HepG2 (cell line): ENCODE results near the gene ITGA2. TPM values are rescaled to one million over a fixed set of nuclear protein-coding genes. Genes with fewer than 3 reads are reported as not detected.
A peak's percentile ranks its signal among the peaks of the same experiment; 100 is the strongest.

Experiments
- CHD4 ChIP-seq: fragments of 200-600 bp; sonication (generic); IDR thresholded peaks from 2 replicates; pipeline ENCODE4 v1.7.0; 2017; ENCODE audit warnings: mild to moderate bottlenecking, low read length, borderline replicate concordance
- FOSL2 ChIP-seq: sonication (generic); formaldehyde crosslinking; IDR thresholded peaks from 2 replicates; pipeline ENCODE4 v1.4.0; 2020; ENCODE audit warnings: missing genetic modification reagents
- MXI1 ChIP-seq: IDR thresholded peaks from 3 replicates; pipeline ENCODE4 v1.6.1; 2012; ENCODE audit warnings: low read depth, low read length, inconsistent platforms, borderline replicate concordance
- NFE2 ChIP-seq: sonication (generic); formaldehyde crosslinking; IDR thresholded peaks from 2 replicates; pipeline ENCODE4 v1.4.0; 2020; ENCODE audit warnings: missing genetic modification reagents
- NFIC ChIP-seq: IDR thresholded peaks from 2 replicates; pipeline ENCODE4 v1.6.1; 2012; ENCODE audit warnings: mild to moderate bottlenecking, low read length, inconsistent platforms
- TBX3 ChIP-seq: fragments of 450-650 bp; IDR thresholded peaks from 2 replicates; pipeline ENCODE4 v1.6.1; 2017; ENCODE audit warnings: antibody characterized with exemption, mild to moderate bottlenecking, inconsistent platforms, borderline replicate concordance
- USF2 ChIP-seq, 2 experiments: sonication (generic) in 1 of 2; formaldehyde crosslinking in 1 of 2; IDR thresholded peaks; 2 replicates each; pipeline versions ENCODE4 v1.5.1 to v1.6.1; 2011 to 2020; ENCODE audit warnings: borderline replicate concordance in 1 of 2, low read depth in 1 of 2, low read length in 1 of 2, mild to moderate bottlenecking in 1 of 2, missing genetic modification reagents in 1 of 2, moderate library complexity in 1 of 2
- ZFP36L1 ChIP-seq: sonication (generic); formaldehyde crosslinking; IDR thresholded peaks from 2 replicates; pipeline ENCODE4 v1.8.0; 2022; ENCODE audit warnings: mild to moderate bottlenecking, missing genetic modification reagents, moderate library complexity
- ZNF20 ChIP-seq: sonication (generic); formaldehyde crosslinking; IDR thresholded peaks from 2 replicates; pipeline ENCODE4 v1.4.0; 2020; ENCODE audit warnings: mild to moderate bottlenecking, moderate library complexity, missing genetic modification reagents
- ZNF414 ChIP-seq: sonication (generic); formaldehyde crosslinking; IDR thresholded peaks from 2 replicates; pipeline ENCODE4 v1.5.0; 2020; ENCODE audit warnings: missing genetic modification reagents
- ZNF557 ChIP-seq: sonication (generic); formaldehyde crosslinking; IDR thresholded peaks from 2 replicates; pipeline ENCODE4 v1.4.0; 2020; ENCODE audit warnings: missing genetic modification reagents
- ZNF609 ChIP-seq: sonication (generic); formaldehyde crosslinking; IDR thresholded peaks from 2 replicates; pipeline ENCODE4 v1.4.0; 2020; ENCODE audit warnings: mild to moderate bottlenecking, missing genetic modification reagents, borderline replicate concordance
- ZNF674 ChIP-seq: sonication (generic); formaldehyde crosslinking; IDR thresholded peaks from 2 replicates; pipeline ENCODE4 v1.5.0; 2020; ENCODE audit warnings: low read depth, mild to moderate bottlenecking, missing genetic modification reagents
- ZNF710 ChIP-seq: sonication (generic); formaldehyde crosslinking; IDR thresholded peaks from 2 replicates; pipeline ENCODE4 v1.5.0; 2020; ENCODE audit warnings: mild to moderate bottlenecking, missing genetic modification reagents, borderline replicate concordance
- ZSCAN29 ChIP-seq: sonication (generic); formaldehyde crosslinking; conservative IDR thresholded peaks from 2 replicates; pipeline ENCODE4 v1.4.0; 2020; ENCODE audit warnings: mild to moderate bottlenecking, missing genetic modification reagents
- polyA plus RNA-seq, 8 experiments: library from polyadenylated mRNA; depleted of rRNA in 3 of 8; stranded (reverse) in 7 of 8; unstranded in 1 of 8; fragments of >200 nt; fragmentation: Illumina TruSeq in 4 of 8; extraction: Trizol in 4 of 8; gene quantifications; 2 replicates each; pipeline versions ENCODE4 v1.2.1 to v1.2.3, GENCODE V29; 2011 to 2016; ENCODE audit warnings: low read depth in 4 of 8, missing spikeins in 1 of 8, mixed read lengths in 1 of 8; ENCODE audit not compliant: insufficient read depth in 1 of 8
- total RNA-seq, 5 experiments: library from RNA; depleted of rRNA; stranded (reverse); fragments of >200 nt; fragmentation: Illumina TruSeq; extraction: Trizol; gene quantifications; 2 replicates each; pipeline ENCODE4 v1.2.3, GENCODE V29; 2016; ENCODE audit warnings: low read depth in 1 of 5
- TF ChIP-seq, protein P1 (sequence below): sonication (generic); formaldehyde crosslinking; IDR thresholded peaks from 2 replicates; pipeline ENCODE4 v1.4.0; 2020; ENCODE audit warnings: missing genetic modification reagents
- TF ChIP-seq, protein P2 (sequence below): sonication (generic); formaldehyde crosslinking; IDR thresholded peaks from 2 replicates; pipeline ENCODE4 v1.4.0; 2020; ENCODE audit warnings: missing genetic modification reagents

Gene ITGA2
- total and polyA plus RNA-seq, 2 of the 13 experiments (the other 11 are each of a cell fraction or from before 2014, with no cell fraction given), result 15.8 to 58.3 TPM

DNA sequence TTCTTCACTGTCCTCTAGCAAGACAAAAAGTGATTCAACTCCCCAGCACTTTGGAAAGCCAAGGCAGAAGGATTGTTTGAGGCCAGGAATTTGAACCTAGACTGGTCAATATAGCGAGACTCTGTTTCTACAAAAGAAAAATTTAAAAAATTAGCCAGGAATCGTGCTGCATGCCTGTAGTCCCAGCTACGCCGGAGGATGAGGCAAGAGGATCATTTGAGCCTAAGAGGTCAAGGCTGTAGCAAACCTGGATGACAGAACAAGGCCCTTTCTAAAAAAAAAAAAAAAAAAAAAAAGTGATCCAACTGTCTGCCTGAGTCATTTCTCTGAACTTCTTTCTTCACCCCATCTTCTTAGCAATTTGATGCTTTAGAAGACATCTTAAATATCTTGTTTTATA lies 12.4 kb downstream of the ITGA2 start (continued):
- TF ChIP-seq ZNF674 (no peak), ZNF414 (CRISPR knock-in tag) (no peak), ZFP36L1 (CRISPR knock-in tag) (no peak), NFIC (peak; percentile 72; the same call in 1 of the 2 replicates), MXI1 (0 out of 3 replicates have a peak, but pooled peaks have one; percentile 18), USF2 (IDR thresholded peaks at IDR 0.05; ENCODE audit: low read depth, low read length) (no peak), USF2 (CRISPR knock-in tag; IDR thresholded peaks at IDR 0.05; ENCODE audit: borderline replicate concordance) (no peak), TBX3 (no peak), NFE2 (CRISPR knock-in tag) (no peak), ZNF20 (CRISPR knock-in tag) (no peak), ZNF609 (CRISPR knock-in tag) (0 out of 2 replicates have a peak, but pooled peaks have one; percentile 22), ZNF710 (CRISPR knock-in tag) (peak; percentile 47; the same call in 1 of the 2 replicates), FOSL2 (CRISPR knock-in tag) (peak; percentile 72), ZSCAN29 (CRISPR knock-in tag) (0 out of 2 replicates have a peak, but pooled peaks have one; percentile 1), CHD4 (peak; percentile 72; the same call in 1 of the 2 replicates), ZNF557 (CRISPR knock-in tag) (no peak)
- TF ChIP-seq, protein P1, sequence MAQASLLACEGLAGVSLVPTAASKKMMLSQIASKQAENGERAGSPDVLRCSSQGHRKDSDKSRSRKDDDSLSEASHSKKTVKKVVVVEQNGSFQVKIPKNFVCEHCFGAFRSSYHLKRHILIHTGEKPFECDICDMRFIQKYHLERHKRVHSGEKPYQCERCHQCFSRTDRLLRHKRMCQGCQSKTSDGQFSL (CRISPR knock-in tag), result no peak
- TF ChIP-seq, protein P2, sequence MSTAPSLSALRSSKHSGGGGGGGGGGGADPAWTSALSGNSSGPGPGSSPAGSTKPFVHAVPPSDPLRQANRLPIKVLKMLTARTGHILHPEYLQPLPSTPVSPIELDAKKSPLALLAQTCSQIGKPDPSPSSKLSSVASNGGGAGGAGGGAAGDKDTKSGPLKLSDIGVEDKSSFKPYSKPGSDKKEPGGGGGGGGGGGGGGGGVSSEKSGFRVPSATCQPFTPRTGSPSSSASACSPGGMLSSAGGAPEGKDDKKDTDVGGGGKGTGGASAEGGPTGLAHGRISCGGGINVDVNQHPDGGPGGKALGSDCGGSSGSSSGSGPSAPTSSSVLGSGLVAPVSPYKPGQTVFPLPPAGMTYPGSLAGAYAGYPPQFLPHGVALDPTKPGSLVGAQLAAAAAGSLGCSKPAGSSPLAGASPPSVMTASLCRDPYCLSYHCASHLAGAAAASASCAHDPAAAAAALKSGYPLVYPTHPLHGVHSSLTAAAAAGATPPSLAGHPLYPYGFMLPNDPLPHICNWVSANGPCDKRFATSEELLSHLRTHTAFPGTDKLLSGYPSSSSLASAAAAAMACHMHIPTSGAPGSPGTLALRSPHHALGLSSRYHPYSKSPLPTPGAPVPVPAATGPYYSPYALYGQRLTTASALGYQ (CRISPR knock-in tag), result 0 out of 2 replicates have a peak, but pooled peaks have one; percentile 43
